GM18870 (cell line): ENCODE results near the gene MEDAG.
"Not testable (repeated sequence)": the region's sequence is repeated elsewhere in the genome, so short reads cannot be mapped to it uniquely, and the experiment has no call there.

Source experiments
- ATAC-seq: cut with Tn5 transposase; IDR thresholded peaks from one replicate; pipeline ENCODE4 v1.9.1; 2021; ENCODE audit warnings: moderate library complexity; ENCODE audit not compliant: unreplicated experiment

Gene MEDAG

DNA sequence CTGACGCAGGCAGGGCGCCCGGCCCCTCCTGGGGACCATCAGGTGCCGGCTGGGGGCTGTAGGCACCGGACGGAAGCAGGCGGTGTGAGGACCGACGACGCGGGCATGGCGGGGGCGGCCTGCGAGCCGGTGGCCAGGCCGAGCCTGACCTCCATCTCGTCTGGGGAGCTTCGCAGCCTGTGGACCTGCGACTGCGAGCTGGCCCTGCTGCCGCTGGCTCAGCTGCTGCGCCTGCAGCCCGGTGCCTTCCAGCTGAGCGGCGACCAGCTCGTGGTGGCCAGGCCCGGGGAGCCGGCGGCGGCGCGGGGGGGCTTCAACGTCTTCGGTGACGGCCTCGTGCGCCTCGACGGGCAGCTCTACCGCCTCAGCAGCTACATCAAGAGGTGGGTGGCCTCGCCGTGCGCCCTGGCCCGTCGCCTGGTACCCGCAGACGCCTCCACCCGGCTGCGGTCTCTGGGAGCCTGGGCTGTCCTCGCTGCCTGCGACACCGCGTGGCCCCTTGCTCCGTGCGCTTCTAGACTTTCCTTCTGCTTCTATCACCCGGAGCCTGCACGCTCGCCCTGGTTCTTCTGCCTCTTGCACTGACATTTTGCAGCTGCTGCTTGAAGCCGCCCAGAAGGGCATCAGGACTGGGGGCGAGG lies 460 bp downstream of the MEDAG start:
- no peak for ATAC-seq

DNA sequence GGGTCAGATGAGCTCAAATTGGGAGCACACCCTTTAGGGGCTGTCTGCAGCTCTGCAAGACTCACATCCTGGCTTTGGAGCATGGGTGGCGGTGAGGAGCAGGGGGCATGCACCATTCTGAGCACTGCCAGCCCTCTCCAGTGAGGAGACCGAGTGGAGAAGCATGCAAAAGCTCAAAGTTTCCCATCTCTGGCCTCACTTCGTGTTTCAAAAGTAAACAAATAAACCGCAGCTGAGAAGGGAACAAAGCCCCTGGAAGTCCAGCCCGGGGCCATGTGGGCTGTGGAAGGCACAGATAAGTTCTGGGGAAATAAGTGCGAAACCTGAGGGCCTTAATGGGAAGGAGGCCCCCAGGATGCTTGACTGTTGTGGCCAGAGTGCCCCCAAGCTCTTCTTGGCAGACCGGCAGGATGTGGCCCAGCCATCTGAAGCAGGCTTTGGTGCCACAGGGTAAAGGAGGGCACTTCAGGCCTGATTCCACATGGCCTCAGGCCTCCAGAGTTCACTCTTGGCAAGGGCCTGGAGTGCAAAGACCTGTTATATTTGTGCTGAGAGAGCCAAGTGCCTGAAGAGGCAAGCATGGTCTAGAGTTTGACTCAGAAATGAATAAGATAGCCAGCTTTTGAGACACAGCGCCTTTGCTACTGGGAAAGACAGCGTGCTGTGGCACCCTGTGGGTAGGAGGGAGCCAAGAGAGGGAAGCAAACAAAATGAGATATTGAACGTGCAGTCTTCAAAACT lies 1.2 kb downstream of the MEDAG start:
- ATAC-seq: no peak

DNA sequence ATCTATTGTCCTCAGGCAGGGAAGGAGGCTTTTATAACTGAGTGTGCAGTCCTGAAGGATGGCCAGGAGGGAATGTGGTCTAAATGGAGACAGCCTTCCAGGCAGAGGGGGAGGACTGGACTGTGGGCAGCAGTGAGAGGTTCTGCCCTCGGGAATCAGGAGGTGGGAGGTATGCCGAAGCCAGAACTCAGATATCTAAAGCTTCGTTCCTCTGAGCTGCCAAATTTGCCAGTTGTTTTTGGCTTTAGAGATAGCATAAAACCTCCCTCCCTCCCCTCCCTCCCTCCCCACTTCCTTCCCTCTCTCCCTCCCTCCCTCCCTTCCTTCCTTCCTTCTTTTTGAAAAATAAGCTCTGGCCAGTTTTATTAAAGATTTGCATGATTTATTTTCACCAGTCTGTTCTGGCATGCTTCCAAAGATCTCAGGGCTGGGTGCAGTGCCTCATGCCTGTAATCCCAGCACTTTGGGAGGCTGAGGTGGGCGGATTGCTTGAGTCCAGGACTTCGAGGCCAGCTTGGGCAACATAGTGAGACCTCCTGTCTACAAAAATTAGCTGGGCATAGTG lies 2.4 kb downstream of the MEDAG start:
- no peak for ATAC-seq

DNA sequence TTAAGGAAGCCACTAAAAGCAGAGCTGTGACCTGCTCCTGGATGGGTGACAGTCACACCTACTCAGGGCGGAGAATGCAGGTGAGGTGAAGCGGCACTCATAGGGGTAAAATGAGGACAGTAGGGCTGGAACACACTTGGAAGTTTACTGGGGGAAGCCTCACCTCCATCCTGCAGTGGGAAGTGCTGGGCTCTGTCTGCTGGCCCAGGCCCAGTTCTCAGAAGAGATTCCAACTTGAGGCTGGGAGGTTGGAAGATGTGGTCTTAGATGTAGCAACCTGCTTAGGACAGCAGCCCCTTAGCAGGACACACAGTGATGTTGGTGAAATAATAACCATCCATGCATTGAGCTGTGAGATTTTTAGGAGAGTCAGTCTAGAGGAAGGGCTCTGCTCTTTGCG lies 4.6 kb downstream of the MEDAG start:
- ATAC-seq: no peak

GRCh38 chr13:30915691-30916541 lies 9.8 kb downstream of the MEDAG start:
- no peak for ATAC-seq

DNA sequence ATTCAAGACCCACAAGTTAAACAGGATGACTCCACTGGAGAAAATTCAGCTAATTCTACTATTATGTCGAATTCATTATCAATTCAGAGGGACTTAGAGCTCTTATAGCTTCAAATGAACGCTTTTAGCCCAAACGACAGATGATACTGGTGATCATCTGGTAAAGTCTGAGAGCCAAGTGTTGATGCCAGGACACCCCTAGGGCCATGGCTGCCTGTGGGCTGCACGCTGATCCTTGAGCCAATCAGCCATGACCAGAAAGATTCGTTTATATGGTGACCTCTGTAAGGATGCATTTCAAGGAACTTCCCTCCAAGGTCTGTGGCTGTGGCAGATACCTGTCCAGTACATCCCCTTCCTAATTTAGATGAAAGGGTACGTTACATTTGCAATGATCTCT lies 10.9 kb downstream of the MEDAG start:
- ATAC-seq: no peak

- no peak for ATAC-seq
Observed at GRCh38 chr13:30918662-30919405, 12.8 kb downstream of the MEDAG start.

GRCh38 chr13:30920162-30920909 lies 14.3 kb downstream of the MEDAG start:
- ATAC-seq: no peak

DNA sequence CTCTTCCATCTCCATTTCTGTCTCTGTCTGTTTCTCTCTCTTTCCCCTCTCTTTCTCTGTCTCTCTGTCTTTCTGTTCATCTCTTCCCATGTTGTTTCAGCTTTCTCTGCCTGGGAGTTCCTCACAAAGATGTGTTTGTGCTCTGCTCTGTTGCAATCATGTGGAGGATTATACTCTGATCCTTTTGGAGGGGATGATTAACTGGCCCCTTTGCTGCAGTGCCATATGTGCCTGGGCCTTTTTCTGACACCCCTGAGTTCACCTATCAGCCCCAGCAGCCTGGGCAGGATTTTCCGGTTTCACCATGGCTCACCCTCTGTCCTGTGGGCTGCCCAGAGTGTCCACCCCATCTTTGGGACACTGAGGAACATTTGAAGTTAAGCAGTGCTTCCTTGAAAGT lies 17.3 kb downstream of the MEDAG start:
- ATAC-seq: no peak

DNA sequence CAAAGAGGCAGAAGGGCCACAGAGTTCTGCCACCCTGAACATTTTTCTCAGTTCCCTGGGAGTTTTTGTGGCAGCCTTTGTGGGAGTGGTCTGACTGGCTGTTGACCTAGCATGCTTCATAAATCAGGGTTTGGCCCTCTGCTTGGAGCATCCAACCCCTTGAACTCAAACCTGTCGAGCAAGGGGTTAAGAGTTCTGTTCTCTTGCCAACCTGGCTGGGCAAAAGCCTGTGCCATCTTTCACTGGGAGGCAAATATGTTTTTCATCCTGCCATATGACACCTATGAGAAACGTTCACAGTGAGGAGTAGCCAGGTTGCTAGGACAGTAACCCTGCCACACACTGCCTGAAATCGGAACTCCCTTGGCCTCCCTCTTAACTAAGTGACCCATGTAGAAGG lies 18.6 kb downstream of the MEDAG start:
- ATAC-seq: no peak

GRCh38 chr13:30925429-30925828 lies 19.4 kb downstream of the MEDAG start:
- no peak for ATAC-seq

DNA sequence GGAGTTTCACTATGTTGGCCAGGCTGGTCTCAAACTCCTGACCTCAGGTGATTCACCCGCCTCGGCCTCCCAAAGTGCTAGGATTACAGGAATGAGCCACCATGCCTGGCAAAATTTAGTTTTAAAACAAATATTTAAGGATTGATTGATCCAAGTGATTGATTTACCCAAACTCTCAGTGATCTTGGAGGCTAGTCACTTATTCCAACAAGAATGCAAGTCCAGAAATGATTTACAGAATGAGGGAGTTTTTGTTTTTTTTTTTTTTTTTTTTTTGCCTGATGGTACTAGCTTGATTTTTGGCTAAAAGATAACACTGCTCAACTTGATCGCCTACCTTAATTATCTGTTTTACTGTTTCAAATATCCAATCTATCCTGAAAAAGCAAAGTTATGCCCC lies 20.7 kb downstream of the MEDAG start:
- ATAC-seq: no peak

GRCh38 chr13:30927188-30927587 lies 21.1 kb downstream of the MEDAG start:
- ATAC-seq: not testable (repeated sequence)

DNA sequence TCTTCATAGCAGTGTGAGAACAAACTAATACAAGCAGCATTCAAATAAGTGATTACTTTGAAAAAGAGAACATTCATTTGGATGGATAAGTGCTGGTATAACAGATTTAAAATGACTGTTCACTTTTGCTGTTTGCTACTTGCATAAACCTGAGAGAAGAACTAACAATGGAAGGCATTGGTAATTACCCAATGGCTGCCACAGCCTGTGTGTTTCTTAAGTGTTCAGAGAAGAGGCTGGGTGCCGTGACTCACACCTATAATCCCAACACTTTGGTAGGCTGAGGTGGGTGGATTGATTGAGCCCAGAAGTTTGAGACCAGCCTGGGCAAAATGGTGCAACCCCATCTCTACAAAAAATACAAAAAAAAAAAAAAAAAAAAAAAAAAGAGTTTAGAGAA lies 21.5 kb downstream of the MEDAG start:
- no peak for ATAC-seq

- ATAC-seq: no peak
Observed at GRCh38 chr13:30928978-30929377, 22.9 kb downstream of the MEDAG start.

GRCh38 chr13:30932481-30933353 lies 26.6 kb downstream of the MEDAG start, which contains the start of gene TEX26:
Gene TEX26 (plus strand): TSS chr13:30932656. CDS start chr13:30932716, 60 bp downstream.
- ATAC-seq: no peak

DNA sequence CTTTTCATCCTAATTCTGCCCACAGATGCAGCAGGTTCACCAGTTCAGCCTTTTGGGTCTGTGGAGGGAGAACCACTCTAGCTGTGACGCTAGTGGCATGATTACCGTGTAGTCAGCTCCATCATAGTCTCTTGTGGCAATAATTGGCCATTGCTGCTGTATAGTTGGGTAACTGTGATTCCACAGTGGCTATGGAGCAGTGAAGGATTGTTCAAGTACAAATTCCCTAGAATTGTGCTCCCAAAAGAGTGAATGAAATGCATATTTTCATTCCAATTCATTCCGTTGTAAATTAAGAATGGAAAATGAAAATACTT lies 27.2 kb downstream of the MEDAG start:
- ATAC-seq: no peak

GRCh38 chr13:30934381-30934780 lies 28.3 kb downstream of the MEDAG start:
- ATAC-seq: no peak

GRCh38 chr13:30934803-30935202 lies 28.7 kb downstream of the MEDAG start:
- no peak for ATAC-seq
